Vagina (tissue), 2 donors: ENCODE measurements around the gene PLAU.

Experiments
- CTCF ChIP-seq, 3 experiments: fragments of 450-650 bp in 2 of 3; fragments of 200-600 bp in 1 of 3; sonication (generic) in 1 of 3; IDR thresholded peaks; one replicate each; pipeline ENCODE4 v1.5.1; 2017 to 2019; ENCODE audit warnings: antibody characterized with exemption in 3 of 3, mild to moderate bottlenecking in 2 of 3, moderate library complexity in 2 of 3
- POLR2A ChIP-seq, 2 donors: fragments of 450-650 bp; IDR thresholded peaks; one replicate each; pipeline ENCODE4 v1.6.1; 2017; ENCODE audit warnings: antibody characterized with exemption in 2 of 2, mild to moderate bottlenecking in 2 of 2, moderate library complexity in 2 of 2

GRCh38 chr10:73905256-73906020 is 5.5 kb upstream of the PLAU start:
- TF ChIP-seq CTCF (IDR thresholded peaks at IDR 0.05) = no peak
- TF ChIP-seq POLR2A (IDR thresholded peaks at IDR 0.05) = no peak
